Large intestine (tissue), 3 donors: ENCODE measurements around the gene PJA2. TPM values are rescaled to one million over a fixed set of nuclear protein-coding genes. Genes with fewer than 3 reads are reported as not detected.

ENCODE experiments used
- DNase-seq, 2 donors: peaks; one replicate each; pipeline versions ENCODE4 v3.0.0 to v3.0.0-alpha.2; 2013
- H3K27ac ChIP-seq: one replicate; pipeline ENCODE4 v1.5.1; 2013; ENCODE audit warnings: low read length
- H3K27me3 ChIP-seq: 2 replicates; pipeline ENCODE4 v1.6.1; 2013; ENCODE audit warnings: low read length; ENCODE audit not compliant: control insufficient read depth, insufficient read depth
- H3K36me3 ChIP-seq: 2 replicates; pipeline ENCODE4 v1.6.1; 2013; ENCODE audit warnings: low read length; ENCODE audit not compliant: control insufficient read depth, insufficient read depth
- H3K4me1 ChIP-seq: one replicate; pipeline ENCODE4 v1.6.1; 2013; ENCODE audit warnings: low read length; ENCODE audit not compliant: control insufficient read depth, insufficient read depth
- H3K4me3 ChIP-seq: one replicate; pipeline ENCODE4 v1.5.1; 2013; ENCODE audit warnings: low read length
- H3K9me3 ChIP-seq: one replicate; pipeline ENCODE4 v1.6.1; 2013; ENCODE audit warnings: mild to moderate bottlenecking, low read depth, low read length, moderate library complexity; ENCODE audit not compliant: control insufficient read depth
- WGBS: methylation state at CpG from one replicate; pipeline ENCODE4 v1.1.5; 2013; ENCODE audit warnings: low lambda C conversion rate; ENCODE audit not compliant: insufficient coverage; 5-methylcytosine and 5-hydroxymethylcytosine counted together
- polyA plus RNA-seq: library from polyadenylated mRNA; unstranded; fragments of 120-200 nt; gene quantifications from one replicate; pipeline ENCODE4 v1.2.1, GENCODE V29; 2013

PJA2 gene
- polyA plus RNA-seq, 1 donor = 96.8 TPM

DNA sequence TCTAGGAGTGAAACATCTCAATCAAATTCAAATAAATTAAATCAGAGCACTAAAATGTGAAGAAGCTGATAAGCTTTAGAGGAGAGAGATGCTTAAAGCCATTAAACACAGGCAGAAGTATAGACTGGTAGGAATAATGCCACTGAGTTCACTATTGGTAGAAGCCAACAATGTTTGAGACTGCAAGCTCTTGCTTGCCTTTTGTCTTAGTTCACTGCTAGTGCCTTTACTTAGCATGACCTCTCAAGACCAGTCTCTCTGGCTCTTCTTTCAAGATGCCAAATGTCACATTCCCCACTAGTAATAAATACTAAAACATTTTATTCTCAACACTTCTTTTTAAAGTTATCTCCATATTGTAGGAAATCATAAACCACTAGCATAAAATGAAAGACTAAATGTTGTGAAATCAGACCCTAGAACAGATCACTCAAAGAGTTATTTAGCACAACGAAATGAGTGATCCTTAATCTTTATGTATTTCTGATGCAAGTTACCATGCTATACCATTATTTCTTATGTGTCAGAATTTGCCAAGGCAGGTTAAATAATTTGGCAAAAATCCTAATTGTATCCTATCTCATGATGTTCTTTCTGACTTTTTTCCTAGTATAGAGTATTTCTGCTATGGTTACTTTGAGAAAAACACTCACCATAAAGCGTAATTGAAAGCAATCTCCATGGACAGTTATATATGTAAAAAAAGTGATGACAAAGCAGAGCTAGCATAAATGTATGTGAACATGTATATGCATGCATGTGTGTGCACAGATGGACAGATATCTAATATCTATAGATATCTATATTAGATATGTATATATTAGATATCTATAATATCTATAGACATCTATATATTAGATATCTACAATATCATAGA is 57.5 kb downstream of the PJA2 start:
- DNase-seq = peak in 1 of 2 donors; percentile 46
- H3K4me1 ChIP-seq = no peaks in the 10 kb centered on the region

DNA sequence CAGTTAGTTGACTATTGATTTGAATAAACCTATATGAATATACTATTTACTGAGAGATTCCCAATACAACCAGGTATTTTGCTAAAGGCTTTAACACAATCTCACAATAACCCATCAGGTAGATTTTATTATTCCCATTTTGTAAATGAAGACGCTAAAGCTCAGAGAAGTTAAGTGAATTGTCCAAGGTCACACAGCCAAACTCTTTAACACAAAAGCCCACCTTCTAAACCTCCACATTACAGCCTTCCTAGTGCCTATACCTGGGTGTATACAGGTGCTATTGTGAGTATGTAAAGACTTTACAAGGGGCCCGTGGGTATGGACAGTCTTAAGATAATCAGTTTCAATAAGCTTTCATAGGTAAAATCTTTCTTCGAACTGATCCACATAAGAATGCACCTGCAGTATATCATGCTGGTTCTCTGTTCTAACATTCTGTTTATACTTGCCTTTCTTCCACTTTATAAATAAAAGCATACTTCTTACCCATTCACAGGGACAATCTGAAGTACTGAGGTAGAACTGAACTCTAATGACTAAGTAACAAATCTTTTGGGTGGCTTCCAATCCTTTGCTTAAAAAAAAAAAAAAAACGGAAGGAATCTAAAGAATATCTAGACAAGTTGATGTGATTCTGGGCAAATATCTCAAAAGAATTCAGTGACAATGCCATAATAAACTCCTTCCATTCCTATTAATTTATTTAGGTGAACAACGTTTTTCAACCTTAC is 59.1 kb downstream of the PJA2 start:
- WGBS = 93% methylated on average over 3 of the region's 5 CpGs
- H3K36me3 ChIP-seq = peaks cover 31% of the 10 kb centered on the region
- DNase-seq = no peak
- H3K4me1 ChIP-seq = no peaks in the 10 kb centered on the region
- no peak overlapping the region for H3K4me3 ChIP-seq
- no peaks in the 10 kb centered on the region for H3K27me3 ChIP-seq
- H3K9me3 ChIP-seq = no peaks in the 10 kb centered on the region
- H3K27ac ChIP-seq = no peak overlapping the region

More for the DNA sequence above, 57.5 kb downstream of the PJA2 start:
- H3K27me3 ChIP-seq = no peaks in the 10 kb centered on the region
- no peak overlapping the region for H3K4me3 ChIP-seq
- H3K9me3 ChIP-seq = no peaks in the 10 kb centered on the region
- peaks cover 29% of the 10 kb centered on the region for H3K36me3 ChIP-seq
- H3K27ac ChIP-seq = no peak overlapping the region
- no CpG with 5 or more reads among the region's 2 CpGs for WGBS

- Histone ChIP-seq H3K27ac (no peak overlapping the region), H3K4me3 (no peak overlapping the region), H3K9me3 (no peaks in the 10 kb centered on the region), H3K36me3 (peaks cover 30% of the 10 kb centered on the region), H3K27me3 (no peaks in the 10 kb centered on the region), H3K4me1 (no peaks in the 10 kb centered on the region)
- WGBS = no CpG with 5 or more reads among the region's 2 CpGs
- no peak for DNase-seq
Measured at GRCh38 chr5:109349388-109349787, 60.4 kb downstream of the PJA2 start.

- no peak for DNase-seq
- Histone ChIP-seq H3K36me3 (peaks cover 36% of the 10 kb centered on the region), H3K27me3 (no peaks in the 10 kb centered on the region), H3K4me1 (no peaks in the 10 kb centered on the region), H3K9me3 (no peaks in the 10 kb centered on the region), H3K27ac (no peak overlapping the region), H3K4me3 (no peak overlapping the region)
Measured at GRCh38 chr5:109347252-109347888, 62.4 kb downstream of the PJA2 start.

DNA sequence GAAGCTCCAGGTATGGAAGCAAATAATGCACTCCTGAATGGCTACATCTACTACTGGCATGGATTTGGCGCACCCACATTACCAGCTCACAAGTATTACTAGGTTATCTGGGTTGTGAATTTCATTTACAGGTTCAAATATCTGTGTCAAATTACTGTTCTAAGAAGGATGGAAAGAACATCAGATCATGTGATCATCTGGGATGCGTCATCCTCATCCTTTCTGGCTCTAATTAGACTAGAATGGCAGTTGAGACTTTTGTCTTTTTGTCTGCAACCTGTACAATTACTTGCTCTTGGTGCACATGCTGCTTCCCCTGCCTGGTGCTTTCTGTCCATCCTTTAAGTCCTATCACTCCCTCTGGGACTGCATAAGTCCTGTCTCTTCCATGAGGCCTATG is 64.1 kb downstream of the PJA2 start:
- peaks cover 33% of the 10 kb centered on the region for H3K36me3 ChIP-seq
- peaks cover under 1% of the 10 kb centered on the region for H3K9me3 ChIP-seq
- H3K4me1 ChIP-seq = no peaks in the 10 kb centered on the region
- 100% methylated on average over 2 of the region's 2 CpGs for WGBS
- H3K4me3 ChIP-seq = no peak overlapping the region
- no peaks in the 10 kb centered on the region for H3K27me3 ChIP-seq
- DNase-seq = no peak
- H3K27ac ChIP-seq = no peak overlapping the region

- Histone ChIP-seq H3K27ac (no peak overlapping the region), H3K4me1 (no peaks in the 10 kb centered on the region), H3K36me3 (peaks cover 26% of the 10 kb centered on the region), H3K9me3 (peaks cover 2% of the 10 kb centered on the region), H3K4me3 (no peak overlapping the region), H3K27me3 (no peaks in the 10 kb centered on the region)
- WGBS = 100% methylated on average over 1 of the region's 5 CpGs
- no peak for DNase-seq
Measured at GRCh38 chr5:109340351-109340750, 69.4 kb downstream of the PJA2 start.

- Histone ChIP-seq H3K9me3 (no peaks in the 10 kb centered on the region), H3K36me3 (peaks cover 33% of the 10 kb centered on the region), H3K27me3 (no peaks in the 10 kb centered on the region), H3K4me1 (no peaks in the 10 kb centered on the region), H3K27ac (no peak overlapping the region), H3K4me3 (no peak overlapping the region)
- no peak for DNase-seq
Measured at GRCh38 chr5:109335114-109335513, 74.7 kb downstream of the PJA2 start.

GRCh38 chr5:109334056-109334455 is 75.7 kb downstream of the PJA2 start:
- no peak for DNase-seq
- no peaks in the 10 kb centered on the region for H3K9me3 ChIP-seq
- H3K4me1 ChIP-seq = peaks cover 4% of the 10 kb centered on the region
- no peak overlapping the region for H3K27ac ChIP-seq
- no peak overlapping the region for H3K4me3 ChIP-seq
- no CpG with 5 or more reads among the region's 1 CpG for WGBS
- peaks cover 35% of the 10 kb centered on the region for H3K36me3 ChIP-seq
- H3K27me3 ChIP-seq = no peaks in the 10 kb centered on the region

- H3K27me3 ChIP-seq = no peaks in the 10 kb centered on the region
- H3K4me3 ChIP-seq = no peak overlapping the region
- peaks cover 10% of the 10 kb centered on the region for H3K4me1 ChIP-seq
- WGBS = 100% methylated on average over 1 of the region's 4 CpGs
- H3K27ac ChIP-seq = no peak overlapping the region
- H3K36me3 ChIP-seq = peaks cover 18% of the 10 kb centered on the region
- no peaks in the 10 kb centered on the region for H3K9me3 ChIP-seq
- DNase-seq = peak in 1 of 2 donors; percentile 30
Measured at GRCh38 chr5:109329333-109330237, 80.2 kb downstream of the PJA2 start.

GRCh38 chr5:109328626-109329025 is 81.1 kb downstream of the PJA2 start:
- H3K9me3 ChIP-seq = no peaks in the 10 kb centered on the region
- peaks cover 12% of the 10 kb centered on the region for H3K36me3 ChIP-seq
- H3K27ac ChIP-seq = no peak overlapping the region
- H3K27me3 ChIP-seq = no peaks in the 10 kb centered on the region
- WGBS = no CpG with 5 or more reads among the region's 1 CpG
- H3K4me1 ChIP-seq = peaks cover 10% of the 10 kb centered on the region
- no peak for DNase-seq
- no peak overlapping the region for H3K4me3 ChIP-seq
